Choroid plexus epithelial cell (primary cell): ENCODE data around the gene SUSD4.

Experiments used
- DNase-seq: peaks from one replicate; pipeline ENCODE4 v3.0.0-alpha.2; 2010; ENCODE audit warnings: low read depth
- H3K4me3 ChIP-seq: 2 replicates; pipeline ENCODE4 v1.5.1; 2011; ENCODE audit warnings: low read depth, mild to moderate bottlenecking, control low read depth, low read length, moderate library complexity
- TF ChIP-seq, protein P1 (sequence below): conservative IDR thresholded peaks from 2 replicates; pipeline ENCODE4 v1.5.1; 2011; ENCODE audit warnings: low read depth, mild to moderate bottlenecking, control low read depth, inconsistent platforms, low read length, moderate library complexity

SUSD4 gene

GRCh38 chr1:223269006-223269405 is 95.0 kb downstream of the SUSD4 start:
- DNase-seq = no peak
- TF ChIP-seq, protein P1, sequence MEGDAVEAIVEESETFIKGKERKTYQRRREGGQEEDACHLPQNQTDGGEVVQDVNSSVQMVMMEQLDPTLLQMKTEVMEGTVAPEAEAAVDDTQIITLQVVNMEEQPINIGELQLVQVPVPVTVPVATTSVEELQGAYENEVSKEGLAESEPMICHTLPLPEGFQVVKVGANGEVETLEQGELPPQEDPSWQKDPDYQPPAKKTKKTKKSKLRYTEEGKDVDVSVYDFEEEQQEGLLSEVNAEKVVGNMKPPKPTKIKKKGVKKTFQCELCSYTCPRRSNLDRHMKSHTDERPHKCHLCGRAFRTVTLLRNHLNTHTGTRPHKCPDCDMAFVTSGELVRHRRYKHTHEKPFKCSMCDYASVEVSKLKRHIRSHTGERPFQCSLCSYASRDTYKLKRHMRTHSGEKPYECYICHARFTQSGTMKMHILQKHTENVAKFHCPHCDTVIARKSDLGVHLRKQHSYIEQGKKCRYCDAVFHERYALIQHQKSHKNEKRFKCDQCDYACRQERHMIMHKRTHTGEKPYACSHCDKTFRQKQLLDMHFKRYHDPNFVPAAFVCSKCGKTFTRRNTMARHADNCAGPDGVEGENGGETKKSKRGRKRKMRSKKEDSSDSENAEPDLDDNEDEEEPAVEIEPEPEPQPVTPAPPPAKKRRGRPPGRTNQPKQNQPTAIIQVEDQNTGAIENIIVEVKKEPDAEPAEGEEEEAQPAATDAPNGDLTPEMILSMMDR = no peak

DNA sequence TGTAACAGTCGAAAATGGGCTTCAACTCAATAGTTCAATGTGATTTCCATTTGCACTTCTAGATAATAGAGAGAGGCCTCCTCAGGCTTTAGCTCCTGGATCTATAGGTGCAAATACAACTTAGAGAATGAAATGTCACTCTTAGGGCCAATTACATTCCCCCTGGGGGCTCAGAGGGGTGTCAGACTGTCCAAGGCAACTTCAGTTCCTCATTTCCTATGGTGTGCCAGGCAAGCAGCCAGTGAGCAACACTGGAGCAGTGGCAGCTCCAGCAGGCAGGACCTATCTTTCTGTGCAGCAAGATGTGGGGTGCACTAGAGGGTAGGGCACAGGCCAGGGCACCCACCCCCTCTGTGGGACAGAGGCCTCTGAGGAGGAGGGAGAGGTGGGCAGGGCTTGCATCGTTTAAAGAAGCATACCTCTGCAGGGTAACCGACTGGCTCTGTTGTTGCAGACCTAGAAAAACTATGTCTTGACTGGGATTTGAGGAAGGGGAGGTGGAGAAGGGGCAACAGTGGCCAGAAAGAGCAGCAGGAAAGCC is 97.3 kb downstream of the SUSD4 start:
- no peak overlapping the region for H3K4me3 ChIP-seq
- TF ChIP-seq, protein P1 = no peak
- DNase-seq = no peak

More at GRCh38 chr1:223269006-223269405, 95.0 kb downstream of the SUSD4 start:
- H3K4me3 ChIP-seq = no peak overlapping the region

DNA sequence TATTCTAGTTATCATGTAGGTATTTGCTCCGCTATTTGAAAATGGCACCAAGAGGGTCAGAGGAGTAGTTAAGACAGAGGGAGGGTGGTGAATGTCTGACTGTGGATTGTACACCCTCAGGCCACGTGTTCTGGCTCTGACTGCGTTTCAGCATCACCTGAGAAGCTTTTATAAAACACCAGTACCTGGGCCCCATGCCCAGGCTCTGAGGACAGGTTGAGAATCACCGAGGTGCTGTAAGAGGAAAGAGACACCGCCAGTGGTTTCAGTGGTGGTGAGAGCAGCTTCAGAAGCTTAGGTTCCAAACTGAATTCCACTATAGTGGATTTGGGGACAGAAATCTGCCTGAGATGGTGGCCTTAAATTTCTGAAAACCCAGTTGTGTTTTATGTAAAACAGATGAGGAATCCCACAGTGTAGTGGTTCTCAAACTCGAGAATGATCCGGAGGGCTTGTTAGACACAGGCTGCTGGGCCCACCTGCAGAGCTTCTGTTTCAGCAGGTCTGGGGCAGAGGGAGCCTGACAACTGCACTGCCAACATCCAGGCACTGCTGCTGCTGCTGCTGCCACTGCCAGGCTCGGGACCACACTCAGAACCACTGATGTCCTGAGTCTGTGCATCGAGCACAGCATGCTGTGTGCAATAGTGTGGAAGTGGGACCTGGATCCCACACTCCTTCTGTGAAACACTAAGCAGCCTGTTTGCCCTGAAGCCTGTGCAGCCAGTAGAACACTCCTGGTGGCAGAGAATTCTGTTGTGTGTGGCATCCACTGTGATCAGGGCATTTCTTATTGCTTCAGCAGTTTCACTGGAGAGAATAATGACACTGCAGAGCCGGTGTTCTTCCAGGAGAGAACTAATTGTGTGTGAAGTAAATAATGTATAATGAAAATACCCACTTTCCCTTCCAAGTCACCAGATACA is 98.7 kb downstream of the SUSD4 start:
- DNase-seq = no peak
- TF ChIP-seq, protein P1 = no peak
- no peak overlapping the region for H3K4me3 ChIP-seq

GRCh38 chr1:223264529-223264928 is 99.4 kb downstream of the SUSD4 start:
- no peak overlapping the region for H3K4me3 ChIP-seq
- DNase-seq = no peak
- TF ChIP-seq, protein P1 = no peak

GRCh38 chr1:223261914-223262313 is 102.1 kb downstream of the SUSD4 start:
- DNase-seq = no peak
- TF ChIP-seq, protein P1 = no peak
- no peak overlapping the region for H3K4me3 ChIP-seq

- no peak overlapping the region for H3K4me3 ChIP-seq
- TF ChIP-seq, protein P1 = no peak
- DNase-seq = no peak
Measured at GRCh38 chr1:223260712-223261111, 103.3 kb downstream of the SUSD4 start.
